Uterus (tissue), 4 donors: ENCODE data around the gene ADISSP. TPM values are rescaled to one million over a fixed set of nuclear protein-coding genes. Genes with fewer than 3 reads are reported as not detected.

Experiments
- DNase-seq, 2 donors: peaks; one replicate each; pipeline ENCODE4 v3.0.0-alpha.2; 2019 to 2020
- H3K27ac ChIP-seq, 2 donors: fragments of 200-600 bp; sonication (generic); 1 replicate in 1 of 2; 2 replicates in 1 of 2; pipeline ENCODE4 v1.5.1; 2016 to 2018
- H3K27me3 ChIP-seq, 2 donors: fragments of 200-600 bp; sonication (generic); one replicate each; pipeline ENCODE4 v1.5.1; 2018 to 2019; ENCODE audit warnings: control low read depth in 1 of 2
- H3K36me3 ChIP-seq, 2 donors: fragments of 200-600 bp; sonication (generic); one replicate each; pipeline ENCODE4 v1.5.1; 2019; ENCODE audit warnings: control low read depth in 1 of 2
- H3K4me1 ChIP-seq, 2 donors: fragments of 200-600 bp; sonication (generic); one replicate each; pipeline ENCODE4 v1.5.1; 2018 to 2019; ENCODE audit warnings: control low read depth in 1 of 2
- H3K4me3 ChIP-seq, 2 donors: fragments of 200-600 bp; sonication (generic); 1 replicate in 1 of 2; 2 replicates in 1 of 2; pipeline ENCODE4 v1.5.1; 2018 to 2019; ENCODE audit warnings: mild to moderate bottlenecking in 1 of 2
- H3K9me3 ChIP-seq, 2 donors: fragments of 200-600 bp; sonication (generic); one replicate each; pipeline ENCODE4 v1.5.1; 2019; ENCODE audit warnings: control low read depth in 1 of 2
- CTCF ChIP-seq, 4 experiments: fragments of 200-600 bp in 2 of 4; fragments of 450-650 bp in 2 of 4; sonication (generic) in 2 of 4; IDR thresholded peaks; one replicate each; pipeline ENCODE4 v1.5.1; 2016 to 2019; ENCODE audit warnings: antibody characterized with exemption in 4 of 4, mild to moderate bottlenecking in 2 of 4, moderate library complexity in 1 of 4
- POLR2A ChIP-seq, 2 donors: fragments of 450-650 bp; IDR thresholded peaks; one replicate each; pipeline ENCODE4 v1.6.1; 2016; ENCODE audit warnings: antibody characterized with exemption in 2 of 2, mild to moderate bottlenecking in 1 of 2, moderate library complexity in 1 of 2
- intact Hi-C: fragments of 100-400 bp; cut with DNase I; formaldehyde crosslinking; loops from one replicate; pipeline ENCODE4 v1.15.1; 2023; ENCODE audit warnings: low total_unique reads
- total RNA-seq, 4 donors: library from RNA; depleted of rRNA in 3 of 4; stranded (reverse); fragments of >200 nt in 3 of 4; gene quantifications; one replicate each; pipeline versions ENCODE4 v1.1.0 to v1.2.4, GENCODE V29; 2014 to 2023
- donor health status: DM: yes; HTN: yes; CAD: no.

The ADISSP gene
- total RNA-seq, 4 donors from 2014 or later, result 4.1 to 45.9 (median 34.8) TPM

GRCh38 chr20:3733119-3733995, 34.2 kb downstream of the ADISSP start:
- no peak for DNase-seq
- intact Hi-C loops, result no loop called here
- H3K4me3 ChIP-seq, result peak overlapping the region; percentile 26 to 41
- TF ChIP-seq POLR2A (IDR thresholded peaks at IDR 0.05) (no peak), CTCF (IDR thresholded peaks at IDR 0.05) (no peak)
- H3K27ac ChIP-seq, result peak overlapping the region; percentile 86 to 87
- H3K36me3 ChIP-seq, result no peaks in the 10 kb centered on the region
- H3K9me3 ChIP-seq, result no peaks in the 10 kb centered on the region
- H3K4me1 ChIP-seq, result peaks cover 0 to 8% of the 10 kb centered on the region in 2 donors
- H3K27me3 ChIP-seq, result no peaks in the 10 kb centered on the region

GRCh38 chr20:3732327-3733118, 35.0 kb downstream of the ADISSP start, which contains the start of gene HSPA12B:
Gene HSPA12B (plus strand): TSS chr20:3732685. CDS start chr20:3738675, 5,990 bp downstream.
- H3K4me3 ChIP-seq, result peak within 1 kb of the TSS; percentile 26 to 41
- TF ChIP-seq CTCF (IDR thresholded peaks at IDR 0.05) (no peak), POLR2A (IDR thresholded peaks at IDR 0.05) (no peak)
- intact Hi-C loops, result no loop called here
- peaks cover 0 to 8% of the 10 kb centered on the region in 2 donors for H3K4me1 ChIP-seq
- H3K27ac ChIP-seq, result peak within 1 kb of the TSS; percentile 86 to 87
- H3K36me3 ChIP-seq, result no peaks in the 10 kb centered on the region
- DNase-seq, result peak in 1 of 2 donors; percentile 35
- H3K9me3 ChIP-seq, result no peaks in the 10 kb centered on the region
- H3K27me3 ChIP-seq, result no peaks in the 10 kb centered on the region

GRCh38 chr20:3731944-3732326, 35.6 kb downstream of the ADISSP start:
- peaks cover 0 to 8% of the 10 kb centered on the region in 2 donors for H3K4me1 ChIP-seq
- no peaks in the 10 kb centered on the region for H3K9me3 ChIP-seq
- H3K27me3 ChIP-seq, result no peaks in the 10 kb centered on the region
- TF ChIP-seq CTCF (IDR thresholded peaks at IDR 0.05) (no peak), POLR2A (IDR thresholded peaks at IDR 0.05) (no peak)
- intact Hi-C loops, result no loop called here
- H3K36me3 ChIP-seq, result no peaks in the 10 kb centered on the region
- H3K4me3 ChIP-seq, result no peak overlapping the region
- DNase-seq, result peak in 1 of 2 donors; percentile 26
- peak overlapping the region; percentile 86 to 87 for H3K27ac ChIP-seq

GRCh38 chr20:3730803-3731672, 36.5 kb downstream of the ADISSP start:
- no peaks in the 10 kb centered on the region for H3K9me3 ChIP-seq
- no peaks in the 10 kb centered on the region for H3K27me3 ChIP-seq
- DNase-seq, result no peak
- H3K36me3 ChIP-seq, result no peaks in the 10 kb centered on the region
- intact Hi-C loops, result no loop called here
- no peak overlapping the region for H3K27ac ChIP-seq
- TF ChIP-seq CTCF (IDR thresholded peaks at IDR 0.05) (no peak), POLR2A (IDR thresholded peaks at IDR 0.05) (no peak)
- no peak overlapping the region for H3K4me3 ChIP-seq
- H3K4me1 ChIP-seq, result peaks cover 0 to 8% of the 10 kb centered on the region in 2 donors
